A673 (cell line): ENCODE measurements around the gene SLC2A4RG. TPM values are rescaled to one million over a fixed set of nuclear protein-coding genes. Genes with fewer than 3 reads are reported as not detected.

Experiments
- BruUV-seq: library from RNA; stranded (reverse); fragments of 400-500 nt; replicated peaks from 2 replicates; lab custom pipeline; 2021; lab: Mats Ljungman, UMichigan
- CTCF ChIA-PET: fragments of 300-600 bp; sonication (Branson Sonifier 250); formaldehyde crosslinking; loops from one replicate; lab custom pipeline; 2022; ENCODE audit warnings: antibody characterized with exemption; lab: Charles Lee
- POLR2A ChIA-PET: fragments of 300-600 bp; sonication (Branson Sonifier 250); formaldehyde crosslinking; loops from one replicate; lab custom pipeline; 2022; ENCODE audit warnings: antibody characterized with exemption; ENCODE audit not compliant: low non-redundant PET; lab: Charles Lee
- DNase-seq: peaks from one replicate; pipeline ENCODE4 v3.0.0-alpha.2; 2015; ENCODE audit warnings: low spot score
- H3K27ac ChIP-seq: fragments of 200-600 bp; sonication (generic); 2 replicates; pipeline ENCODE4 v1.5.1; 2016; ENCODE audit warnings: mixed run types, low read depth, mild to moderate bottlenecking, mixed read lengths, antibody characterized with exemption, low read length; ENCODE audit not compliant: poor library complexity, severe bottlenecking
- H3K27me3 ChIP-seq: fragments of 200-600 bp; sonication (generic); replicated peaks from 2 replicates; pipeline ENCODE4 v1.6.1; 2017; ENCODE audit warnings: mixed run types, low read depth, mild to moderate bottlenecking, mixed read lengths, antibody characterized with exemption, low read length; ENCODE audit not compliant: insufficient read depth, poor library complexity
- H3K36me3 ChIP-seq: fragments of 200-600 bp; sonication (generic); 2 replicates; pipeline ENCODE4 v1.6.1; 2016; ENCODE audit warnings: mixed run types, mild to moderate bottlenecking, mixed read lengths, antibody characterized with exemption, low read length; ENCODE audit not compliant: insufficient read depth, poor library complexity, severe bottlenecking
- H3K4me1 ChIP-seq: fragments of 200-600 bp; sonication (generic); 2 replicates; pipeline ENCODE4 v1.6.1; 2017; ENCODE audit warnings: mixed run types, mild to moderate bottlenecking, mixed read lengths, antibody characterized with exemption, low read length; ENCODE audit not compliant: insufficient read depth, poor library complexity, severe bottlenecking
- H3K4me3 ChIP-seq: fragments of 200-600 bp; sonication (generic); 2 replicates; pipeline ENCODE4 v1.5.1; 2016; ENCODE audit warnings: low read depth, mixed run types, mild to moderate bottlenecking, mixed read lengths, low read length; ENCODE audit not compliant: poor library complexity, severe bottlenecking
- H3K9me3 ChIP-seq: fragments of 200-600 bp; sonication (generic); 2 replicates; pipeline ENCODE4 v1.6.1; 2016; ENCODE audit warnings: mixed run types, low read depth, mild to moderate bottlenecking, mixed read lengths, antibody characterized with exemption, low read length; ENCODE audit not compliant: poor library complexity, severe bottlenecking
- EZH2 ChIP-seq: fragments of 200-600 bp; sonication (generic); IDR thresholded peaks from 2 replicates; pipeline ENCODE4 v1.6.1; 2017; ENCODE audit warnings: borderline replicate concordance, low read depth, mild to moderate bottlenecking, mixed read lengths, antibody characterized with exemption, low read length; ENCODE audit not compliant: poor library complexity, severe bottlenecking
- intact Hi-C: fragments of 100-400 bp; cut with micrococcal nuclease; formaldehyde crosslinking; loops from one replicate; pipeline ENCODE4 v1.10.0; 2022; ENCODE audit not compliant: unreplicated experiment
- total RNA-seq: library from RNA; stranded (reverse); gene quantifications from 2 replicates; pipeline ENCODE4 v1.2.3, GENCODE V29; 2021
- TF ChIP-seq, protein P1 (sequence below): fragments of 300-800, 200-600 bp; sonication (generic); conservative IDR thresholded peaks from 2 replicates; pipeline ENCODE4 v1.5.1; 2017; ENCODE audit warnings: low read depth, mild to moderate bottlenecking, antibody characterized with exemption, low read length, moderate library complexity, mixed read lengths

Gene SLC2A4RG
- total RNA-seq, 1 experiment from 2014 or later, result 45.8 TPM

DNA sequence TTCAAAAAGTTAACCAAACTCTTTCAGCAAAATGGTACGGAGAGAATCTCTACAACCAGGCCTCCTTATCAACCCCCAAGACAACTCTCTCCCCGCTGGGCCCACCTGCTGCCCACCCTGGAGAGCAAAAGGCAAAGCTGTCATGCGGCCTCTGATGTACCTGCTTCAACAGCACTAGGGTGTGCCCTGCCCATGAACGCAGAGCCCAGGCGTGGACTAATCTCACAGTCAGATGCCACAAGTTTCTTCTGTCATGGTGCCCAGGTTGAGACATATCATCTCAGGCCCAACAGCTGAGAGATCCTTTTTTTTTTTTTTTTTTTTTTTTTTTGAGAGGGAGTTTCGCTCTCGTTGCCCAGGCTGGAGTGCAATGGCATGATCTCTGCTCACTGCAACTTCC lies 26.3 kb downstream of the SLC2A4RG start:
- no TSS peak for BruUV-seq
- Histone ChIP-seq H3K27ac (no peak overlapping the region), H3K4me1 (no peaks in the 10 kb centered on the region), H3K36me3 (no peaks in the 10 kb centered on the region), H3K9me3 (no peaks in the 10 kb centered on the region), H3K27me3 (no peaks in the 10 kb centered on the region), H3K4me3 (no peak overlapping the region)
- POLR2A ChIA-PET, result no interaction called here
- CTCF ChIA-PET, result no interaction called here
- TF ChIP-seq, protein P1, sequence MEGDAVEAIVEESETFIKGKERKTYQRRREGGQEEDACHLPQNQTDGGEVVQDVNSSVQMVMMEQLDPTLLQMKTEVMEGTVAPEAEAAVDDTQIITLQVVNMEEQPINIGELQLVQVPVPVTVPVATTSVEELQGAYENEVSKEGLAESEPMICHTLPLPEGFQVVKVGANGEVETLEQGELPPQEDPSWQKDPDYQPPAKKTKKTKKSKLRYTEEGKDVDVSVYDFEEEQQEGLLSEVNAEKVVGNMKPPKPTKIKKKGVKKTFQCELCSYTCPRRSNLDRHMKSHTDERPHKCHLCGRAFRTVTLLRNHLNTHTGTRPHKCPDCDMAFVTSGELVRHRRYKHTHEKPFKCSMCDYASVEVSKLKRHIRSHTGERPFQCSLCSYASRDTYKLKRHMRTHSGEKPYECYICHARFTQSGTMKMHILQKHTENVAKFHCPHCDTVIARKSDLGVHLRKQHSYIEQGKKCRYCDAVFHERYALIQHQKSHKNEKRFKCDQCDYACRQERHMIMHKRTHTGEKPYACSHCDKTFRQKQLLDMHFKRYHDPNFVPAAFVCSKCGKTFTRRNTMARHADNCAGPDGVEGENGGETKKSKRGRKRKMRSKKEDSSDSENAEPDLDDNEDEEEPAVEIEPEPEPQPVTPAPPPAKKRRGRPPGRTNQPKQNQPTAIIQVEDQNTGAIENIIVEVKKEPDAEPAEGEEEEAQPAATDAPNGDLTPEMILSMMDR, result no peak
- TF ChIP-seq EZH2, result no peak
- intact Hi-C loops, result no loop called here
- no peak for DNase-seq

GRCh38 chr20:63766695-63767426 lies 27.3 kb downstream of the SLC2A4RG start:
- Histone ChIP-seq H3K27me3 (no peaks in the 10 kb centered on the region), H3K27ac (no peak overlapping the region), H3K36me3 (no peaks in the 10 kb centered on the region), H3K9me3 (no peaks in the 10 kb centered on the region), H3K4me3 (no peak overlapping the region), H3K4me1 (no peaks in the 10 kb centered on the region)
- DNase-seq, result no peak
- intact Hi-C loops, result no loop called here
- no TSS peak for BruUV-seq
- POLR2A ChIA-PET, result no interaction called here
- TF ChIP-seq, protein P1, result no peak
- TF ChIP-seq EZH2, result no peak
- CTCF ChIA-PET, result interaction anchor here (0.5 kb wide), 1 partner anchor 207 kb away, joined by 3 read pairs; no protein-coding TSS in a partner anchor

DNA sequence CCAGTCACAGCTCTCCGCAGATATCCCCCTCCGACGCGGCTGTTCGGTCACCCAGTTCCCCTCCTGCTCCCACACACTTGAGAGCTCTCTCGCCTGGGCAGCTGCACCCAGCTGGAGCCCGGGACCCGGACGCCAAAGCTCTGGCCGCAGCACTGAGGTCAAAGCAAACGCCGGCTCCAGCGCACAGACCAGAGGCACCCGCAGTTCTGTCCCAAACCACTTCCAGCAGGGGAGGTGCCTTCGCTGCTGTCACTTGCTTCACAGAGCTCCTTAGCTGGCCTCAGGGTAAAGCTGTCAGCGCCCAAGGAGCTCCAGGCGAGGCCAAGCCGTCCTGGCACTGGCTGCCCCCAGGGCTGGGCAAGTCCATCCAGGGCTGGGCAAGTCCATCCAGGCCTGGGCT lies 27.9 kb downstream of the SLC2A4RG start:
- CTCF ChIA-PET, result no interaction called here
- BruUV-seq, result no TSS peak
- Histone ChIP-seq H3K4me3 (no peak overlapping the region), H3K4me1 (no peaks in the 10 kb centered on the region), H3K36me3 (no peaks in the 10 kb centered on the region), H3K27me3 (no peaks in the 10 kb centered on the region), H3K9me3 (no peaks in the 10 kb centered on the region), H3K27ac (no peak overlapping the region)
- intact Hi-C loops, result no loop called here
- DNase-seq, result no peak
- POLR2A ChIA-PET, result no interaction called here
- TF ChIP-seq, protein P1, result no peak
- TF ChIP-seq EZH2, result no peak
